ENCODE results near the gene PGRMC2. TPM values are rescaled to one million over a fixed set of nuclear protein-coding genes. Genes with fewer than 3 reads are reported as not detected.

PGRMC2 gene
- total RNA-seq, 1 donor from 2014 or later = 7.9 TPM

DNA sequence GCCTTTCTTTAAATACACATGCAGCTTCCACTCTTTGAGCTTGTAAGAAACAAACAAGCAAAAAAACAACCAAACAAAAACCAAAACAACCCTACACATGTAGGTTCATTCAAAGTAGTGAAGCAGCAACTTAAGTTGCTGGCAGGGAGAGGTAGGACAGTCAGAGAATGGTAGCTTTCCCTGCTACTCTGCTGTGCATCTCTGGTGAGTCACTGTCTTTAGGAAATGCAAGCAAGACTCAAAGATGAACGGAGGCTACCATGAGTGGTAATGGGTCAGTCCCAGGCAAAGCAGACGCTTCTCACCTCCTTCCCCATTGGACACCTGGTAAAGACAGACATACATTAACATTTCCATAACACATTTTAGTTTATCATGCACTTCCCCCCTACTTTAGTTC, 43.2 kb downstream of the PGRMC2 start:
- Histone ChIP-seq H3K36me3 (ENCODE audit: control insufficient read depth, insufficient read depth, low read length) (no peaks in the 10 kb centered on the region), H3K27me3 (ENCODE audit: control insufficient read depth, insufficient read depth, low read length) (no peaks in the 10 kb centered on the region), H3K4me3 (ENCODE audit: low read depth, low read length) (no peak overlapping the region)
- peak; percentile 49 for DNase-seq (ENCODE audit: low read depth)
- no peak for FAIRE-seq
- TF ChIP-seq, protein P1, sequence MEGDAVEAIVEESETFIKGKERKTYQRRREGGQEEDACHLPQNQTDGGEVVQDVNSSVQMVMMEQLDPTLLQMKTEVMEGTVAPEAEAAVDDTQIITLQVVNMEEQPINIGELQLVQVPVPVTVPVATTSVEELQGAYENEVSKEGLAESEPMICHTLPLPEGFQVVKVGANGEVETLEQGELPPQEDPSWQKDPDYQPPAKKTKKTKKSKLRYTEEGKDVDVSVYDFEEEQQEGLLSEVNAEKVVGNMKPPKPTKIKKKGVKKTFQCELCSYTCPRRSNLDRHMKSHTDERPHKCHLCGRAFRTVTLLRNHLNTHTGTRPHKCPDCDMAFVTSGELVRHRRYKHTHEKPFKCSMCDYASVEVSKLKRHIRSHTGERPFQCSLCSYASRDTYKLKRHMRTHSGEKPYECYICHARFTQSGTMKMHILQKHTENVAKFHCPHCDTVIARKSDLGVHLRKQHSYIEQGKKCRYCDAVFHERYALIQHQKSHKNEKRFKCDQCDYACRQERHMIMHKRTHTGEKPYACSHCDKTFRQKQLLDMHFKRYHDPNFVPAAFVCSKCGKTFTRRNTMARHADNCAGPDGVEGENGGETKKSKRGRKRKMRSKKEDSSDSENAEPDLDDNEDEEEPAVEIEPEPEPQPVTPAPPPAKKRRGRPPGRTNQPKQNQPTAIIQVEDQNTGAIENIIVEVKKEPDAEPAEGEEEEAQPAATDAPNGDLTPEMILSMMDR (IDR thresholded peaks at IDR 0.05; ENCODE audit: insufficient read depth, low read length, severe bottlenecking) = no peak

DNA sequence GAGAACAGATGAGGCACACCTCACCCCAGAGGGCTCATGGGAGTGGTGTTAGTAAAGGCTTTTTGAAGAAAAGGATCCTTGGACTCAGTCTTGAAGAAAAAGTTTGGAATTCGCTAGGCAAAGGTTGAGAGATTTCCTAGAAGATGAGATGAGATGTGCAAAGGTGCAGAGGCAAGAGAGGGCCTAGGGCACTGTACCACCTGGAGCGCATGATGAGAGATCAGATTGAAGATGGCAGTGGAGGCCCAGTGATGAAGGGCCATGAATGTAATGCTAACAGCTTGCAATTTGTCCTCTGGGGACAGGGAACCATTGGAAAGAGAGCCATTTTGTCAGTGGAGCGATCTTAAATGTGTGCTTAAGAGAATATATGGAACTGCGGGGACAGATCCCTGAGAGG, 45.0 kb downstream of the PGRMC2 start:
- no peak for DNase-seq (ENCODE audit: low read depth)
- Histone ChIP-seq H3K36me3 (ENCODE audit: control insufficient read depth, insufficient read depth, low read length) (no peaks in the 10 kb centered on the region), H3K27me3 (ENCODE audit: control insufficient read depth, insufficient read depth, low read length) (no peaks in the 10 kb centered on the region), H3K4me3 (ENCODE audit: low read depth, low read length) (no peak overlapping the region)
- TF ChIP-seq, protein P1 (IDR thresholded peaks at IDR 0.05; ENCODE audit: insufficient read depth, low read length, severe bottlenecking) = no peak
- no peak for FAIRE-seq

DNA sequence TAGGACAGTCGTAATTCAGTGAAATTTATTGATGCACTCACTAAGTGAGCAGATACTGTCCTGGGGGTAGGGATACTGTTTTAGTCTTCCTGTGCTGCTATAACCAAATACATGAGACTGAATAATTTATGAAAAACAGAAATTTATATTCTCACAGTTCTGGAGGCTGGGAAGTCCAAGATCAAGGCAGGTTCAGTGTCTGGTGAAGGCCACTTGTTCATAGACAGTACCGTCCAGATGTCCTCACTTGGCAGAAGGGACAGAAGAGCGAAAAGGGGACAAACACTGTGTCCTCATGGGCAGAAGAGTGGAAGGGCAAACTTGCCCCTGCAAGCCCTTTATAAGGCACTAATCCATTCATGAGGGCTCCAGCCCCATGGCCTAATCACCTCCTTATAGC, 45.6 kb downstream of the PGRMC2 start:
- FAIRE-seq = no peak
- H3K4me3 ChIP-seq (ENCODE audit: low read depth, low read length) = no peak overlapping the region
- no peak for DNase-seq (ENCODE audit: low read depth)
- no peaks in the 10 kb centered on the region for H3K36me3 ChIP-seq (ENCODE audit: control insufficient read depth, insufficient read depth, low read length)
- no peaks in the 10 kb centered on the region for H3K27me3 ChIP-seq (ENCODE audit: control insufficient read depth, insufficient read depth, low read length)
- TF ChIP-seq, protein P1 (IDR thresholded peaks at IDR 0.05; ENCODE audit: insufficient read depth, low read length, severe bottlenecking) = no peak

DNA sequence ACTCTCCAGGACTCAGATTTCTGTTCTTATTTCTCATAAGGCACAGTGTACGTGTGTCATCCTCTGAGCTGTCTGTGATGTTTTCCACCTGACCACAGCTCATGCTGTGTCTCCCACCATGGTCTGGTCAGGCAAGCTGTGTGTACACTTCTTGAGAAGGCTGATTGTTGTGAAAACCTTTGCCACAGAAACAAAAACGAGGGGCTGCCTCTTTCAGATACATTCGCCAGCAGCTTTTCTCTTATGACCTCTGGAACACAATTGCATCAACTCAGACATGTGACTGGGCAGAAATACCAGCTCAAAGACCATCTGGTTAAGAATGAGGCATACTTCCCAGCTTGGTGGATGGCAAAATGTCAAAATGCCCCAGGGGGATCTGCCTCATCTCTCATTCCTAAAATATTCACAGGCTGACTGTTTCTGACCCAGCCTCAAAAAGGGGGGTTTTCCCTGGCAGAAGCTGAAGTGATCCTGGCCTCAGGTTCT, 46.1 kb downstream of the PGRMC2 start:
- peak; percentile 96 for DNase-seq (ENCODE audit: low read depth)
- no peaks in the 10 kb centered on the region for H3K27me3 ChIP-seq (ENCODE audit: control insufficient read depth, insufficient read depth, low read length)
- peak; percentile 43 for FAIRE-seq
- H3K36me3 ChIP-seq (ENCODE audit: control insufficient read depth, insufficient read depth, low read length) = no peaks in the 10 kb centered on the region
- H3K4me3 ChIP-seq (ENCODE audit: low read depth, low read length) = no peak overlapping the region
- TF ChIP-seq, protein P1 (IDR thresholded peaks at IDR 0.05; ENCODE audit: insufficient read depth, low read length, severe bottlenecking) = no peak

DNA sequence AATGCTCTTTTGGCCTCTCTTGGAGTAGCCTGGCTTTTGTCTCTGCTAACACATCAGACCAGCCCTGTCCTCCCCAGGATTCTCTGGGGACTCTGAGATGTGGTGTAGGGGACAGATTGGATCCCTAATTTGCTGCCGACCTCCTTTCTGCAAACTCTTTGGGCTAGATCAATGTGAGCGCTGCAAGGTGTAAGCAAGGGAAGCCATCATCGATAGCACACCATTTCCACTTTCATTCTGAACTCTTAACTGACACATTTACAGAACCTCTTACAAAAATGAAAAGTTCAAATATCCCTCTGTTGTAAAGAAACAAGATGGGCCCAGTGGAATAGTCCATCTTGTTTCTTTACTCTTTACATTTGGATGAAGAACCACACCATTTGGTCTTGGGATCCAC, 46.6 kb downstream of the PGRMC2 start:
- no peak overlapping the region for H3K4me3 ChIP-seq (ENCODE audit: low read depth, low read length)
- FAIRE-seq (no peak), DNase-seq (ENCODE audit: low read depth) (no peak)
- no peaks in the 10 kb centered on the region for H3K27me3 ChIP-seq (ENCODE audit: control insufficient read depth, insufficient read depth, low read length)
- H3K36me3 ChIP-seq (ENCODE audit: control insufficient read depth, insufficient read depth, low read length) = no peaks in the 10 kb centered on the region
- TF ChIP-seq, protein P1 (IDR thresholded peaks at IDR 0.05; ENCODE audit: insufficient read depth, low read length, severe bottlenecking) = no peak

DNA sequence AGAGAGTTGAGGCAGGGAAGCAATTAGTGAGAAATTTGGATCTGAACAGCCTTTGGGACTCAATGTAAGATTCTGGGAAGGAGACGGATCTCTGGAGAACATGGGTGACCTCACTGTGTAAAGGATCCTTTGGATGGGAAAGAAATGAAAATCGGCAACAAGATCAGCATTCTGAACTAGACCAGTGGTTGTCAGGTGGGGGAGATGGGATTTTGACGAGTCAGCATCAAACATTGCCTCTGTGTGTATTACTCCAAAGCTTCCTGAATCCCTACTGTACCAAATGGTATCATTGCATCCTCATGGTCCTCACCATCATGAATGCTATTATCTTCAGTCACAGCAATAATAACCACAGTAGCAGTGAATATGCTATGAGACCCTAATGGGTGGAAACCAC, 52.8 kb downstream of the PGRMC2 start:
- FAIRE-seq = peak; percentile 75
- no peaks in the 10 kb centered on the region for H3K36me3 ChIP-seq (ENCODE audit: control insufficient read depth, insufficient read depth, low read length)
- TF ChIP-seq, protein P1 (IDR thresholded peaks at IDR 0.05; ENCODE audit: insufficient read depth, low read length, severe bottlenecking) = no peak
- H3K4me3 ChIP-seq (ENCODE audit: low read depth, low read length) = no peak overlapping the region
- no peaks in the 10 kb centered on the region for H3K27me3 ChIP-seq (ENCODE audit: control insufficient read depth, insufficient read depth, low read length)
- no peak for DNase-seq (ENCODE audit: low read depth)
